ENCODE data around the gene HOXB5. TPM values are rescaled to one million over a fixed set of nuclear protein-coding genes. Genes with fewer than 3 reads are reported as not detected.
A peak's percentile ranks its signal among the peaks of the same experiment; 100 is the strongest.

The HOXB5 gene
- total and polyA plus RNA-seq, 2 donors (not counting 1 experiment from before 2014, with no cell fraction given): not detected

GRCh38 chr17:48610282-48611211 lies 17.0 kb upstream of the HOXB5 start, which contains the start of gene HOXB7:
Gene HOXB7, minus strand, starts transcription at chr17:48611017. Its CDS starts 99 bp downstream, at chr17:48610918.
- POLR2A ChIA-PET: interaction anchor here (0.5 to 1.1 kb wide), 3 partner anchors 8 to 26 kb away, joined by 4 to 7 read pairs (median 6); no protein-coding TSS in a partner anchor
- H3K4me1 Mint-ChIP-seq: peaks cover 39% of the 10 kb centered on the region
- peak within 1 kb of the TSS; percentile 95 for H2AFZ ChIP-seq (ENCODE audit: insufficient read depth, low read depth, low read length, poor library complexity, severe bottlenecking)
- H3K4me3 Mint-ChIP-seq: peak within 1 kb of the TSS; percentile 92
- H3K79me2 ChIP-seq (ENCODE audit: control insufficient read depth, insufficient read depth, low read length): no peaks in the 10 kb centered on the region
- intact Hi-C loops (cut with micrococcal nuclease): loop anchor here (2.0 to 5.0 kb wide), 2 partner anchors 14 to 33 kb away; partner anchors contain the start of gene HOXB4
- ATAC-seq (ENCODE audit: low read depth) (peak; percentile 46), DNase-seq (peak; percentile 73)
- H3K4me2 ChIP-seq (replicated peaks; ENCODE audit: low read depth, low read length, poor library complexity, severe bottlenecking): peak within 1 kb of the TSS; percentile 100
- no peak within 1 kb of the TSS for H3K27ac ChIP-seq (ENCODE audit: low read length in 2 of 2)
- peaks cover 2 to 85% (median 58%) of the 10 kb centered on the region in 4 experiments for H3K27me3 ChIP-seq (replicated peaks in 1 of 4; ENCODE audit: control extremely low read depth in 1 of 4, control insufficient read depth in 3 of 4, insufficient read depth in 4 of 4, low read length in 3 of 4)
- no peaks in the 10 kb centered on the region for H3K36me3 ChIP-seq (replicated peaks in 1 of 2; ENCODE audit: control extremely low read depth in 1 of 2, control insufficient read depth in 1 of 2, extremely low read depth in 1 of 2, insufficient read depth in 2 of 2, low read length in 1 of 2)
- H3K27me3 Mint-ChIP-seq: peaks cover 69% of the 10 kb centered on the region
- H4K20me1 ChIP-seq (ENCODE audit: control insufficient read depth, insufficient read depth, low read length, poor library complexity, severe bottlenecking): no peaks in the 10 kb centered on the region
- peaks cover 0 to 25% (median 0%) of the 10 kb centered on the region in 3 donors for H3K9me3 ChIP-seq (ENCODE audit: control extremely low read depth in 1 of 3, control insufficient read depth in 2 of 3, insufficient read depth in 1 of 3, low read length in 2 of 3)
- H3K4me1 ChIP-seq (ENCODE audit: control insufficient read depth in 2 of 2, insufficient read depth in 2 of 2, low read length in 2 of 2): peaks cover 52 to 61% of the 10 kb centered on the region in 2 donors
- peak within 1 kb of the TSS; percentile 69 for H3K27ac Mint-ChIP-seq
- TF ChIP-seq CTCF (IDR thresholded peaks at IDR 0.05) (no peak), EZH2 (IDR thresholded peaks at IDR 0.05; ENCODE audit: borderline replicate concordance, insufficient read depth, low read depth, low read length, poor library complexity, severe bottlenecking) (peak; percentile 77)
- peak within 1 kb of the TSS; percentile 88 for H3K9ac ChIP-seq (ENCODE audit: low read length)
- CTCF ChIA-PET: interaction anchor here (1.0 to 1.4 kb wide), 3 partner anchors 9 to 302 kb away, joined by 3 to 5 read pairs (median 3); no protein-coding TSS in a partner anchor
- WGBS (ENCODE audit: insufficient coverage): under 1% methylated on average over 58 of the region's 79 CpGs
- peak within 1 kb of the TSS; percentile 36 to 96 (median 87) for H3K4me3 ChIP-seq (ENCODE audit: control extremely low read depth in 1 of 5, extremely low read depth in 1 of 5, insufficient read depth in 1 of 5, low read depth in 2 of 5, low read length in 4 of 5)
- H3K9me3 Mint-ChIP-seq (ENCODE audit: insufficient read depth): no peaks in the 10 kb centered on the region
